RWPE2 (cell line): ENCODE measurements around the gene SP140.
"Not testable (repeated sequence)": the region's sequence is repeated elsewhere in the genome, so short reads cannot be mapped to it uniquely, and the experiment has no call there.

Source experiments
- ATAC-seq: fragments of 200-7000 bp; cut with Tn5 transposase; 3 replicates; pipeline ENCODE4 v1.9.1; 2021; ENCODE audit warnings: low read depth
- DNase-seq: peaks from one replicate; pipeline ENCODE4 v3.0.0-alpha.2; 2020; ENCODE audit warnings: low spot score
- H3K27ac ChIP-seq: fragments of 450-650 bp; 2 replicates; pipeline ENCODE4 v1.5.1; 2017; ENCODE audit warnings: mild to moderate bottlenecking; ENCODE audit not compliant: poor library complexity, severe bottlenecking
- H3K27me3 ChIP-seq: fragments of 250-450 bp; sonication (Bioruptor Pico); 2 replicates; pipeline ENCODE4 v1.5.1; 2021; ENCODE audit warnings: mild to moderate bottlenecking, moderate library complexity; ENCODE audit not compliant: insufficient read depth, poor library complexity, severe bottlenecking
- H3K36me3 ChIP-seq: fragments of 250-450 bp; sonication (Bioruptor Pico); 2 replicates; pipeline ENCODE4 v1.5.1; 2020; ENCODE audit warnings: low read depth, mild to moderate bottlenecking, moderate library complexity
- H3K4me1 ChIP-seq: fragments of 250-450 bp; sonication (Bioruptor Pico); 2 replicates; pipeline ENCODE4 v1.5.1; 2021; ENCODE audit warnings: mild to moderate bottlenecking, moderate library complexity; ENCODE audit not compliant: insufficient read depth, poor library complexity, severe bottlenecking
- H3K4me3 ChIP-seq: fragments of 250-450 bp; sonication (Bioruptor Pico); 2 replicates; pipeline ENCODE4 v1.5.1; 2021; ENCODE audit warnings: mild to moderate bottlenecking, moderate library complexity; ENCODE audit not compliant: severe bottlenecking
- H3K9me3 ChIP-seq: fragments of 250-450 bp; sonication (Bioruptor Pico); 2 replicates; pipeline ENCODE4 v1.5.1; 2021; ENCODE audit warnings: mild to moderate bottlenecking, moderate library complexity; ENCODE audit not compliant: severe bottlenecking
- CTCF ChIP-seq: fragments of 450-650 bp; IDR thresholded peaks from one replicate; pipeline ENCODE4 v1.5.1; 2017; ENCODE audit warnings: mild to moderate bottlenecking, moderate library complexity; ENCODE audit not compliant: poor library complexity, severe bottlenecking

SP140 gene

GRCh38 chr2:230250231-230250630 lies 24.7 kb downstream of the SP140 start:
- H3K9me3 ChIP-seq: no peaks in the 10 kb centered on the region
- no peak for DNase-seq
- H3K27ac ChIP-seq: no peak overlapping the region
- no peaks in the 10 kb centered on the region for H3K36me3 ChIP-seq
- no peaks in the 10 kb centered on the region for H3K27me3 ChIP-seq
- no peak for ATAC-seq
- no peak overlapping the region for H3K4me3 ChIP-seq
- H3K4me1 ChIP-seq: no peaks in the 10 kb centered on the region
- TF ChIP-seq CTCF: no peak

- no peak overlapping the region for H3K27ac ChIP-seq
- DNase-seq: no peak
- H3K4me1 ChIP-seq: no peaks in the 10 kb centered on the region
- TF ChIP-seq CTCF: no peak
- ATAC-seq: no peak
- H3K36me3 ChIP-seq: no peaks in the 10 kb centered on the region
- H3K27me3 ChIP-seq: no peaks in the 10 kb centered on the region
- no peaks in the 10 kb centered on the region for H3K9me3 ChIP-seq
- H3K4me3 ChIP-seq: no peak overlapping the region
These were observed 28.8 kb downstream of the SP140 start for GRCh38 chr2:230254152-230254881.

GRCh38 chr2:230256733-230257332 lies 31.3 kb downstream of the SP140 start:
- ATAC-seq (no peak), DNase-seq (no peak)
- no peaks in the 10 kb centered on the region for H3K36me3 ChIP-seq
- H3K27me3 ChIP-seq: no peaks in the 10 kb centered on the region
- no peak for TF ChIP-seq CTCF
- no peaks in the 10 kb centered on the region for H3K9me3 ChIP-seq
- no peak overlapping the region for H3K4me3 ChIP-seq
- no peaks in the 10 kb centered on the region for H3K4me1 ChIP-seq
- H3K27ac ChIP-seq: no peak overlapping the region

DNA sequence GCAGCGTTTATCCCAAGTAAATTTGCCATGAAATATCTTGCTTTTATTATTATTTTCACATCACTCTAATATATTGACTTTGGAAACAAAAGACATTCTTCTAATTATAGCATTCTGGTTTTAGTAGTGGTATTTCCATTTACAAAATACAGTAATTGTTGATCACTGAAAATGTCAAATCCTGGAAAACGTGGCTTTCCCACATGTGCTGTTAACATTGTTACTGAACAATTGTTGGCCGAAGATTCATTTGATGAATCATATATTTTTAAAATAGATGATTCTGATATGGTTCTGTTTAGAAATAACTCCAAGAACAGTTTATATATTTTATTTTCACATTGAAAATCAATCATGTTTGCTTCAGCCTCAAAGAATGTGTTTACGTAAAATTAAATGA lies 32.9 kb downstream of the SP140 start:
- Histone ChIP-seq H3K27ac (no peak overlapping the region), H3K36me3 (no peaks in the 10 kb centered on the region), H3K4me3 (no peak overlapping the region), H3K27me3 (no peaks in the 10 kb centered on the region), H3K9me3 (no peaks in the 10 kb centered on the region), H3K4me1 (no peaks in the 10 kb centered on the region)
- no peak for TF ChIP-seq CTCF
- DNase-seq: no peak
- ATAC-seq: no peak

DNA sequence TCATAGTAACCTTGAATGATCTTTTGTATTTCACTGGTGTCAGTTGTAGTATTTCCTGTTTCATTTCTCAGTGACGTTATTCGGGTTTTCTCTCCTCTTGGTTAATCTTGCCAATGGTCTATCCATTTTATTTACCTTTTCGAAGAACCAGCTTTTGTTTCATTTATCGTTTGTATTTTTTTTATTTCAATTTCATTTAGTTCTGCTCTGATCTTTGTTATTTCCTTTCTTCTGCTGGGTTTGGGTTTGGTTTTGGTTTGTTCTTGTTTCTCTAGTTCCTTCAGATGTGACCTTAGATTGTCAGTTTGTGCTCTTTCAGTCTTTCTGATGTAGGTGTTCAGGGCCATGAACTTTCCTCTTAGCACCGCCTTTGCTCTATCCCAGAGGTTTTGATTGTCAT lies 36.7 kb downstream of the SP140 start:
- H3K36me3 ChIP-seq: no peaks in the 10 kb centered on the region
- H3K4me1 ChIP-seq: peaks cover 6% of the 10 kb centered on the region
- ATAC-seq (no peak), DNase-seq (no peak)
- H3K27me3 ChIP-seq: no peaks in the 10 kb centered on the region
- no peak overlapping the region for H3K4me3 ChIP-seq
- no peaks in the 10 kb centered on the region for H3K9me3 ChIP-seq
- no peak for TF ChIP-seq CTCF
- no peak overlapping the region for H3K27ac ChIP-seq

DNA sequence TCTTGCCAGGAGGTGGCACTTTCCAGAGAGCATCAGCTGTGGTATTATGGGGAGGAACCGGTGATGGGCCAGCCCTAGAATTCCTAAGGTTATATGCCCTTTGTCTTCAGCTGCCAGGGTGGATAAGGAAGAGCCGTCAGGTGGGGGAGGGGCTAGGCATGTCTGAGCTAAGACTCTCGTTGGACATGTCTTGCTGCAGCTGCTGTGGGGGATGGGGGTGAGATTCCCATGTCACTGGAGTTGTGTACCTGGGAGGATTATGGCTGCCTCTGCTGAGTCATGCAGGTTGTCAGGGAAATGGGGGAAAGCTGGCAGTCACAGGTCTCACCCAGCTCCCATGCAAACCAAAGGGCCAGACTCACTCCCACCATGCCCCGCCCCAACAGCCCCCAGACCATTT lies 39.4 kb downstream of the SP140 start:
- H3K4me1 ChIP-seq, H3K36me3 ChIP-seq: not testable (repeated sequence)
- ATAC-seq: peak; percentile 42; the same call in 1 of the 3 replicates

More for the DNA sequence above, 39.4 kb downstream of the SP140 start:
- H3K4me3 ChIP-seq, H3K27me3 ChIP-seq, H3K9me3 ChIP-seq, H3K27ac ChIP-seq: not testable (repeated sequence)
- peak; percentile 70 for DNase-seq
